Fibroblast of skin of left biceps (primary cell): Measurements from ENCODE around the gene BARX2.

Source experiments
- DNase-seq, 2 experiments: peaks; one replicate each; pipeline ENCODE4 v3.0.0-alpha.2; 2013; ENCODE audit warnings: low read depth in 2 of 2

The BARX2 gene

DNA sequence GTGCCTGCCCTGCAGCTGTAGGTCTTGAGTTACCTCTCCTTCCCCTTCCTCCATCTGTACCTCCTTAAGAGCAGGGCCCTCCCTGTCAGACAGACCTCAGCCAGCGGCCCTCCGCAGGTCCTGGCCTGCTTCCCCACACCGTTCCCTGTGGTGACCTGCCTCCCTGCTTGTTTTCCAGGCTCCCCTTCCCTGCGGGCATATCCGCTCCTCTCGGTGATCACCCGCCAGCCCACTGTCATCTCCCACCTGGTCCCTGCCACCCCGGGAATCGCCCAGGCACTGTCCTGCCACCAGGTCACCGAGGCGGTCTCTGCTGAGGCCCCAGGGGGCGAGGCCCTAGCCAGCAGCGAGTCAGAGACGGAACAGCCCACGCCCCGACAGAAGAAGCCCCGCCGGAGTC, 60.9 kb downstream of the BARX2 start:
- DNase-seq = no peak

DNA sequence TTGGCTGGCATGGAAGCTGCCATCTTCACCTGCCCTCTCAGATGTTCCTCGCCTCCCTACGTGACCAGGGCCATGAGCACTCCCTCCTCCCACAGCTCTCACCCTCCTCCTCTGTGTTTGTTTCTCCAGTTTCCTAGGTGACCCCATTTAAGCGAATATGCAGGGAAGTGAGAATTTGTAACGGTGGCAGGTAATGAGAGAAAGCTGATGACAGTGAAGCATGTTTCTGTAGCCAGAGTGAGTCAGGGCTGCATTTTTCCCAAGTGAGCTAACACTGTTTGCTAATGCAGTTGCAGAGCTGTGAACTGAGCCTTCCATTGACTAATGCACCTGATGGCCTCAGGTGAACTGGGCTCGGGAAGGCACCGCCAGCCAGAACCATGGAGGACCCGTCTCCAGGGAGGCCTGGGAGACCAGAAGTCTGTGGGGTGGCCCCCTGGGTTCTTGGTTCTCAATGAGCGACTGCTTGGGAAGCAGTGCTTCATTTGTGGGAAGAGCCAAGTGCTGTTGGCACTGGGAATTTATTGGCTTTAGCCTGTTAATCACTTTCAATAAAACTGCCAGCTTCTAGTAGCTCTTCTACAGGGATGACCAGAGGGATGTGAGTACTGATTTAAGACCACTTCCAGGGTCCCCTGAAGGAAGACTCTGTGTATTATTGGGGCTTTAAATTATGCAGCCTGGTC, 64.5 kb downstream of the BARX2 start:
- DNase-seq = no peak

DNA sequence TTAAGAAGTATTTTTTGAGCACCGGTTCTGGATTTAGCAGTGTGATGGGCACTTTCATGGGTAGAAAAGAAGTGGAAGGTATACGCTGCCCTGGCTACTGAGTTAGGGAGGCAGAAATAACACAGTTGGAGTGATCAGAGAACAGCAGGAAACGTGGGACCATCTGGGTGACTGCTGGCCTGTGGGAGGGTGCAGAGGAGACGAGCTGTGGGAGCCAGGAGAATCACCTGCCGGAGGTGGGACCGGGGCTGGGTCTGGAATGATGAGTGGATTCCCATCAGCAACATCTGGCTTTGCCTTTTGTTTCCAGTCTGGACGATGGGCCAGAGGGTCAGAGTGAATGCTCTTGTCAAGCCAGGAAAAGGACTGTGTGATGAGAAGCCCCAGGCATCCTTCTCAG, 66.5 kb downstream of the BARX2 start:
- DNase-seq = no peak

DNA sequence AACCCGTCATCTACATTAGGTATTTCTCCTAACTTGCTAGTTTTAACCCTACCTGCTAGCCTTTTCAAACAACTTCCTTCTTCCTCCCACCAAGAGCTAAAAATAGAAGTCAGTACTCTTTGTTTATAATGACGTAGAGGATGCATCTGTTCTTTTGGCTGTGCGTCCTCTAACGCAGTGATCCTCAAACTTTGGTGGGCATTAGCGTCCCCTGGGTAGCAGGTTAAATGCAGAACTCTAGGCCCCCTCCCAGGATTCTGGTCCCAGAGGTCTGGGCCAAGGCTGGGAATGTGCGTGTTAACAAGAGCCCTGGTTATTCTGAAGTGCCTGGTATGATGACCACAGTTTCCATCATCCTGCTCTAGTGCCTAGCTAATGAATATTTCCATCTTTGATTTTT, 67.6 kb downstream of the BARX2 start:
- no peak for DNase-seq

DNA sequence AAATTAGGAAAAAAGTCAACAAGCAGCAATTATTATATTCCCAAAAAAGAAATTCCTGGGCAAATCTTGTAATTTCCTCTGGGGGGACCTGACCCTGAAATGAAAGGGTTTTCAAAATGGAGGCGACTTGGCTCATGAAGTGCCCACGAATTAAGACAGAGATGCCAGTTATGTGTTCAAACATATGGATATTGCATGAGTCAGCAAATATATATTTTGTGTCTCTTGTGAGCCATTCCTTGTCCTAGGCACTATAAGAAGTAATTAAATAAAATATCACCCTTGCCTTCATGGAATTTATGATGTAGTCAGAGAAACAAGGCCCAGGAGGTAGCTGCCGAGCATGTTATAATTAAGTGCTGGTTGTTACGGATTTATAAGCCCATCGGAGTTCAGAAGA, 68.6 kb downstream of the BARX2 start:
- DNase-seq = no peak

DNA sequence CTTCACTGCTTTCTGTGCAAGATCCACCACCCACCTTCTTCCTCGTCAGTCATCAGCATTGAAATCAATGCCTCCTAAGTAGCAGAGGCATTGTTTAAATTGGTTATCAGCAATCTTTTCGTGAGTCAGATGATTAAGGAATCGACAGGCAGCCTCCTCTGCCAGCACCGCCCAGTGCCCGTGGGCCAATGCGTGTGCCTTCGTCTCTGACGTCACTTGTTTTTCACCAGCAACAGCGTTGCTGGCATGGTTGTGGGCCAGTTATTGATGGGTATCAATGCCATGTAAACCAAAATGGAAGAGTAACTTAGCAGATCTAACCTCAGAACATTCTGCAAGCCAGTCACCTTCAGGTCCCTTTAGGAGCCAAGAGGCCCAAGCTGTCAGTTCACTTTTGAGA, 69.6 kb downstream of the BARX2 start:
- DNase-seq = no peak

DNA sequence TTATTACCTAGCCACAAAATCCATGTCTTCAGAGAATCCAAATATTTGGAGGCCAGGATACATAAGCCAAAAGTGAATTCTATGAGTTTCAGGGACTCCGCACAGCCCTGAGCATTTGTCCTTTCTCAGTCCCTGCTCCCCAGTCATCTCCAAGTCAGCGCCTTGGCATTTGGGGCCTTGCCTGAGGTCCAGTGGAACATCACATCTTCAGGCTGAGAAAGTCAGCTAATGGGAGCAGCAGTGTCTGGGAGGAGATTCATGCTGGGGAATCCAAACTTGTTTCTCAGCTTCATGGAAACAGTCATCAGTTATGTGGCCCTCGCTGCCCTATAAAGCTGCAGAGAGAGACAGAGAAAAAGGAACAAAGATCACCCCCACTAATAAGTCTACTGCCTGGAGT, 70.9 kb downstream of the BARX2 start:
- no peak for DNase-seq

DNA sequence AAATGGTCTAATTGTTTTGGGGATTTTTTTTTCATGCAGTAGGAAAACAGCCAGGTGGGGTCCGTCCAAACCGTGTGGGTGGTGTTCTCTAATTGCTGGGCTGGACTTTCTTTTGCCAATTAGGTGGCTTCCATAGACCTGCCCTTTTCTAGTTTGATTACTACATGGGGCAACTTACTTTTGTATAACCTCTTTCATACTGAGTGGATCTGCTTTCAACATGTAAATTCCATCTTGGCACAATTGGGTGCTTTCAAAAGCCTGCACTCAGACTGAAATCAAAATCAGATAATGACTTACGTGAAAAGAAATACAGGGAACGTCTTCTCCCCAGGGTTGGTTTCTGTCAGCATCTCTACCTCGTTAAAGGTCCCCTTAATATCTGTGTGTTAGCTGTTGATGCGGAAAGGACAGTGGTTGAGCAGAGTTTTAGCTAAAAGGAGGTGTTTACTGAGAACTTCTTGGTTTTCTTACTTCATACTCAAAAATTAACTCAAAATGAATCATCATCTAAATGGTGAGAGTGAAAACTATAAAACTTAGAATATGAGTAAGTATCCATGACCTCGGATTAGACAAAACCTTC, 72.1 kb downstream of the BARX2 start:
- DNase-seq = no peak

DNA sequence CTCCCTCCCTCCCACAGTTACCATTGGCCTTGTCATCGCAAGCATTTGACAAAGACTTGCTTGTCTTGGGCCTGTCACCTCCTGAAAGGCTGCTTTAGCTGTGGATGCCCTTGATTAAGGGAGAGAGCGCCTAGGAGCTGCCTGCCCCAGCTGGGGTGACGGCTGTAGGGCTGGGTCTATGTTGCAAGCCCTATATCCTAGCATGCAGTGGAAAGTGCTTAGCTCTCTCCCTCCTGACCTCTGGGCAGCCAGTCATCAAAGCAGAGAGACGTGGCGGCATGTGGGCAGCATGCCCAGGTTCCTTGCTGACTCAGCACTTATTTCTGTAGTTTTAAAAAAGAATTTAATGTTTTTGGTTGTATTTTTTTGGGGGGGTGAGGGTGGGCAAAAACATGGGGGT, 75.9 kb downstream of the BARX2 start:
- no peak for DNase-seq

DNA sequence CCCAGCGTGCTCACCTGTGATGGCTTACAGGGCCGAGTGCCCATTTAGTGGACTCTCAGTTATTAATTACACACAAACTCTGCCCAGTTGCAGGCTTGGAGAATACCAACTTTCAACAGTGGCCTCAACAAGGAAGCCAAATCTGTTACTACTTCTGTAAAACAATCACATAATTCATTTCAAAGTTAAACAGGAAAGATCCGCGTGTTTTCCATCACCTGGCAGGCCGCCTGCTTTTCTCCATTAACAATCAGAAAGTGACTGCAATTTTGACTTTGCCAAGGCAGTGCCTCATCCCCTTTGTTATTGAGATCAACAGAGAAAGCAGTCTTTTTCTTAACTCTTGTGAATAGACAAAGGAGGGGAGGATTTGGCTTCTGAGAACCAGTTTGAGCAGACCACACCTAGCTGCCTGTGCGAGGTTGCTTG, 77.7 kb downstream of the BARX2 start:
- no peak for DNase-seq

DNA sequence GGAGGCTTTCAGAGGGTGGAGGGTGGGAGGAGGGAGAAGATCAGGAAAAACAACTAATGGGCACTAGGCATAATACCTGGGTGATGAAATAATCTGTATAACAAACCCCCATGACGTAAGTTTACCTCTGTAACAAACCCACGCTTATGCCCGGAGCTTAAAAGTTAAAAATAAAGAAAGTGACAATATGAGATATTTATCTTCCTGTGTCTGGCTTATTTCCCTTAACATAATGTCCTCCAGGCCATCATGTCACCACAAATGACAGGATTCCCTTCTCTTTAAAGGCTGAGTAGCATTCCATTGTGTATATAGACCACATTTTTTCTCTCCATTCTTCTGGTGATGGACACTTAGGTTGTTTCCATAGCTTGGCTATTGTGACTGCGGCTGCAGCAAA, 79.5 kb downstream of the BARX2 start:
- no peak for DNase-seq

DNA sequence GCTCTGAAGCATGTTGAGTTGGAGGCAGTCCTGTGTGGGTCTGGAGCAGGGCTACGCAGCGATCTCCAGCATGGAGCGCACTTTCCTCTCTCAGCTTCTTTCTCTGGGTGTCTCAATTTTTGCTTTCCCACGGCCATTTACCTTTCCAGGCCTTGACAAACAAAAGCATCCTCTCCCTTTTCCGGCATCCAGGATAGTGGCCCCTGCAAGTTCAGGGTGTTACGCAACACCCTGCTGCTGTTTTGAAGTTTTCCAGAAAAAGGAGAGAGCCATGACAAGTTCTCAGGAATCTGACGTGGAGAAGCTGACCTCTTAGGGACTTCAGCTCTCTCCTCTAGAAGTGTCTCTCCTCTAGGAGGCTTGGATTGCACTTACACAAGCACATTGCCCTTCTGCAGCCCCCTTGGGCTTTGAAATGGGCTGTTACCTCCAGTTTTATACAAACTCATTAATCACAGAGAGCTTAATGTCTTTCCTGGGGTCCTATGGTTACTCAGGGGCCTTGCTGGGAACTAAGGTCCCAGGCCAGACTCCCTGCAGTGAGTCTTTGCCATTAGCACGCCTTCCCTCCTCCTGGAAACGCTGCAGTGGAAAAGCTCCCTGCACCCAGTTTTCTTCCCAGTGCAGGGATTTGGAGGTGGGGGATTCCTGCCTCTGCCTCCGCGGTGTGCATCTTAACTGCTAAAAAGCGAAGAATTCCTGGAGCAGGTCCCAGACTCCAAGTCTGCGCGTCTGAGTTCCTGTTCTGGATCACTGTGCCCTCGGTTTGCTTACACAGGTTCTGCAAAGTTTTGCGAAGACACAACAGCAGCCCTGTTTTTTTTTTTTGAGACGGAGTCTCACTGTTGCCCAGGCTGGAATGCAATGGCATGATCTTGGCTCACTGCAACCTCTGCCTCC, 80.4 kb downstream of the BARX2 start:
- DNase-seq = no peak

DNA sequence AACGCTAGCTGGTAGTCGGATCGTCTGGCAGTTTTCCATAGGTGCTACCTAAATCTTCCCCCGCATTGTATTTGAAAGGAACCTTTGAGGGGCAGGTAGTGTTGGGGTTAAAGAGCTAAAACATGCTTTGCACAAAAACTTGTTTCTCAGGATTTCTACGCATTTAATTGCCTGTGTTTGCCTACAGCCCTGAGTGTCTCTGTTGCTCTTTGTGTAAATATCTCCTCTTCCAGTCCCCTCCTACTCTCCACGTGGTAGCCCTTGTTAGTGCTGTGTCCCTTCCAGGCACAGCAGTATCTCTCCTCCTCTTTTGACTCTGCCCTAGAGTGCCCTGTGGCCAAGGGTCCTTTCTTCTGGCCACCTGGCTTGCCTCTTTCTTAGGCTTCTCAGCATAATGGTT, 81.7 kb downstream of the BARX2 start:
- DNase-seq = no peak

DNA sequence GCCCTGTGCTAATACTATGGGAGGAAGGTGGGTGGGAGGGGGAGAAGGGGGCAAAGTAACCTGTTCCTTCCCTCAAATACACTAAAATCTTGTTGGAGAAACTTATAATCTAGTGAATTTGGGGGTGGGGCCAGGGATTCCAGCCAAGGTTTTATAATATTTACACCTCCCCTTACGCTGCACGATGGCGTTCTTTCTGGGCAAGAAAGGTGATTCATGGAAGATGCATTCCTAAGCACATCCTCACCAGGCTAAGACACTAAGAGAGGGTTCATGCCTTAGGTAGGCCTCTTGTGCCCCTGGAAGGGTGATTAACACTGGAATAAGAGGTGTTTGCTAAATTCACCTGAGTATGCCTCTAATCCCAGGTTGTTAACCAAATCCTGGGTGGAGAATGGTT, 82.6 kb downstream of the BARX2 start:
- DNase-seq = no peak

DNA sequence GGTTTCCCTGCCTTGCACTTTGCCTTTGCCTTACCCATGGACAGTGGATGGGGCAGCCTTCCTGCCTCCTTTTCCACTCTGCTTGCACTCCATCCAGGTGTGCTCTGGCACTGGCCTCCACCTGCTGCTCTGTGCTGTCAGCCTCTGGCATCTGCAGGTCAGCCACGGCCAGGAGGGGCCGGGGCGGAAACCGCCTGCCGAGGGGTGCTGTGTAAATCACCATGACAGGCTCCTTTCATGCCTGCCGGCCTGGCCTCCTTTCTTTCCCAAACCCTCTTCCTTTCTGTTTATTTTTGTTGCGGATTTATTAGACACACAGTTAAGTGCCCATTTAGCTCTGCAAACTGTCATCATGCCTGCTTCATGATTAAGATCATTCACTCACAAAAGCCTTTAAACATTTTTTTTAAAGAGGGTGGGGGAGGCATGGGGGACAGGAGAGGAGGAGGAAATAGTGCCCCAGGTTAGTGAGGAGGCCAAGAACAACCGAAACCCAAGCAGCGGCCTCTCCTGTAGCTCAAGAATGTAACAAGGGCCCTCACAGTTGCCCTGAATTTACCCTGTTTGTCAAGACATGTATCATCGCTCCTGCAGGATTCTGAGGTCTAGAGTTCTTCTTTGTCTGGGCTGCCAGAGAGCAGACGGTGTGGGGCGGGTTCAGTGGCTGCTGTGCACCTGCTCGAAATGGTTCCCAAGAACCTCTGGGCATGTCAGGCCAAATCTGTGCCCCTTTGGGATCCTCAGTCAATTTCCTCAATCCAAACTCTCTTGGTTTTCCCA, 83.3 kb downstream of the BARX2 start:
- DNase-seq = no peak

DNA sequence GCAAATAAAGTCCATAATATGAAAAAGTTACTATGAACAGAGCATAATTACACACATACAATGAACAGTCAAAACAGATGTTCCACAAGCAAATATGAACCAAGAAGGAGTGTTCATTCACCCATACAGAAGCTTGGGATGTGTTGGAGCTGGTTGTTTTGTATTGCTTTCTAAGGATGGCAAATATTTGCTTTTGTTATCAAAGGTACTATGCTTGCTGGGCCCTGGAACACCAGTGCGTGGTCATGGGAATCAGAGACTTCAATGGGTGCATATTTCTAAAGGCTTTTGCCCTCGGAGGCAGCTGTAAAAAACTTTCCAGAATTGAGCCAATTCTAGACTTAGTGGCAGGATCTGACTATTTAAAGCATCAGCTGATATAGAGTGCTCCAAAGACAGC, 85.1 kb downstream of the BARX2 start:
- no peak for DNase-seq

DNA sequence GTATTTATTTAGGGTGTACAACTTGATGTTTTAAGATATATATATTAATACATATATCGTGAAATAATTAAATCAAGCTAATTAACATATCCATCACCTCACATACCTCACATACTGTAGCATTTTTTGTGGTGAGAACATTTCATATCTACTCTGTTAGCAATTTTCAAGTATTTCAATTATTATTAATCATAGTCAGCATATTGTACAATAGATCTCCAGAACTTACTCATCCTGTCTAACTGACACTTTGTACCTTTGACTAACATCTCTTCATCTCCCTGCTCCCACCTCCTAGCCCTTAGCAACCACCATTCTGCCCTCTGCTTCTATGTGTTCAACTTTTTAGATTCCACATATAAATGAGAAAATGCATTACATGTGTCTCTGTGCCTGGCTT, 108.4 kb downstream of the BARX2 start:
- DNase-seq = no peak

DNA sequence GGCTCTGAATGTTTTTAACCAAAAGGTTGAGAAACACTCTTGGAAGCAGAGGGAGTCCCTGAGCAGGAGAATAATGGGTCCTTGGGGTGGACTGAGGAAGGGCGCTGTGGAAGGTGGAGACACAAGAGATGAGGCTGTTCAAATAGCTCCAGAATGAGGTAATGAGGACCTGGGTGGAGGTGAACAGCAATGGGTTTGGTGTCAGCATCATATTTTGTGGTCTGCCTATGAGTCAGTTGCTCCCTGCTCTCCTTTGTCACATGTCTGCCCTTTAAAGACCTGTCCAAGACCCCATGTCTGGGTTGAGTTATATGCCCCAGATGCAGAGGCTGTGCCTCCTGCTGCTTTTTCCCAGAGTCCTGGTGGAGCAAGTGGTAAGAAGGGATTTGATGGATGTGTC, 113.6 kb downstream of the BARX2 start:
- DNase-seq = no peak

DNA sequence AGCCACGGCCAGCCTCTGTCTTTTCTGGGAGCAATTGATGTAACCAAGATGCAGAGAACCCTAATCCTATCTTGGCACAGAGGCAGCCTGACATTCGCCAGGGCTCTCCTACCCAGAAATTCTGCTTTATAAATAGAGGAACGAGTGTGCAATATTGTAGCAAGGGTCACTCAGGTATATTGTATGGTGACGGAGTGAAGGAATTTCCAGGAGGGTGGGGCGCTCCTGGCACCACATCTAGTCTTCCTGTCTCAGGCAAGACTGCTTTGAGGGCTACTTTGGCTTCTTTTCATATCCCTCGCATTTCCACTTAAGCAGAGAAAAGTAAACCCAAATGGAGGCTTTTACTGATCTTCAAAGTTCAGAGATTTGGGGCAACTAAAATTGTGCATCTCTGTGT, 114.4 kb downstream of the BARX2 start:
- DNase-seq = no peak

DNA sequence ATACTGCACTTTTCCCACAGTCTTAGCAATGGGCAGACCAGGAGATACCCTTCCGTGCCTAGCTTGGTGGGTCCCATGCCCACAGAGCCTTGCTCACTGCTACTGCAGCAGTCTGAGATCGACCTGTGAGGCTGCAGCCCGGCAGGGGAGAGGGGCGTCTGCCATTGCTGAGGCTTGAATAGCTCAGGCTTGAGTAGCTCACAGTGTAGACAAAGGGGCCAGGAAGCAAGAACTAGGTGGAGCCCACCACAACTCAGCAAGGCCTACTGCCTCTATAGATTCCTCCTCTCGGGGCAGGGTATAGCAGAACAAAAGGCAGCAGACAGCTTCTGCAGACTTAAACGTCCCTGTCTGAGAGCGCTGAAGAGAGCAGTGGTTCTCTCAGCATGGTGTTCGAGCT, 118.1 kb downstream of the BARX2 start:
- DNase-seq = no peak
